PC-9 (cell line): ENCODE data around the gene DOLPP1. TPM values are rescaled to one million over a fixed set of nuclear protein-coding genes. Genes with fewer than 3 reads are reported as not detected.

Experiments used
- BruUV-seq: library from RNA; stranded (reverse); fragments of 400-500 nt; replicated peaks from 2 replicates; lab custom pipeline; 2021; lab: Mats Ljungman, UMichigan
- CTCF ChIA-PET: fragments of 300-600 bp; sonication (Branson Sonifier 250); formaldehyde crosslinking; loops from one replicate; lab custom pipeline; 2022; ENCODE audit warnings: antibody characterized with exemption; lab: Charles Lee
- POLR2A ChIA-PET: fragments of 300-600 bp; sonication (Branson Sonifier 250); formaldehyde crosslinking; loops from one replicate; lab custom pipeline; 2022; ENCODE audit warnings: antibody characterized with exemption; ENCODE audit not compliant: unreplicated experiment; lab: Charles Lee
- DNase-seq, 2 experiments: peaks; one replicate each; pipeline versions ENCODE4 v3.0.0 to v3.0.0-alpha.2; 2015 to 2022; ENCODE audit warnings: mixed read lengths in 1 of 2
- H2AFZ ChIP-seq: fragments of 200-600 bp; sonication (generic); 2 replicates; pipeline ENCODE4 v1.8.1; 2017; ENCODE audit warnings: antibody characterized with exemption
- H3F3A ChIP-seq: fragments of 200-600 bp; sonication (generic); 2 replicates; pipeline ENCODE4 v1.8.1; 2017; ENCODE audit warnings: antibody characterized with exemption, mild to moderate bottlenecking, low read depth; ENCODE audit not compliant: insufficient read depth
- H3K27ac ChIP-seq: fragments of 200-600 bp; sonication (generic); 2 replicates; pipeline ENCODE4 v1.6.1; 2016; ENCODE audit warnings: mixed run types
- H3K27me3 ChIP-seq: fragments of 200-600 bp; sonication (generic); 2 replicates; pipeline ENCODE4 v1.6.1; 2016; ENCODE audit warnings: low read depth, mixed run types; ENCODE audit not compliant: insufficient read depth
- H3K36me3 ChIP-seq: fragments of 200-600 bp; sonication (generic); 2 replicates; pipeline ENCODE4 v1.6.1; 2016; ENCODE audit warnings: low read depth, mixed run types
- H3K4me1 ChIP-seq: fragments of 200-600 bp; sonication (generic); replicated peaks from 2 replicates; pipeline ENCODE4 v1.6.1; 2016; ENCODE audit warnings: mixed run types; ENCODE audit not compliant: insufficient read depth
- H3K4me2 ChIP-seq: fragments of 200-600 bp; sonication (generic); 2 replicates; pipeline ENCODE4 v1.6.1; 2017; ENCODE audit warnings: mixed run types
- H3K4me3 ChIP-seq: fragments of 200-600 bp; sonication (generic); 2 replicates; pipeline ENCODE4 v1.6.1; 2016; ENCODE audit warnings: mixed run types
- H3K79me2 ChIP-seq: fragments of 200-600 bp; sonication (generic); 2 replicates; pipeline ENCODE4 v1.6.1; 2017; ENCODE audit warnings: low read depth, mixed run types
- H3K9me2 ChIP-seq: fragments of 200-600 bp; sonication (generic); 2 replicates; pipeline ENCODE4 v1.8.1; 2017; ENCODE audit warnings: mild to moderate bottlenecking; ENCODE audit not compliant: insufficient read depth
- H3K9me3 ChIP-seq: fragments of 200-600 bp; sonication (generic); 2 replicates; pipeline ENCODE4 v1.8.1; 2016; ENCODE audit warnings: low read depth; ENCODE audit not compliant: insufficient read depth
- H4K20me1 ChIP-seq: fragments of 200-600 bp; sonication (generic); 2 replicates; pipeline ENCODE4 v1.8.1; 2017; ENCODE audit not compliant: insufficient read depth
- CTCF ChIP-seq: fragments of 200-600 bp; sonication (generic); conservative IDR thresholded peaks from 2 replicates; pipeline ENCODE4 v1.6.1; 2017; ENCODE audit warnings: mixed run types, antibody characterized with exemption, mild to moderate bottlenecking, moderate library complexity
- EZH2 ChIP-seq: fragments of 200-600 bp; sonication (generic); IDR thresholded peaks from 2 replicates; pipeline ENCODE4 v1.8.0; 2017; ENCODE audit warnings: antibody characterized with exemption, low read depth
- intact Hi-C: fragments of 100-400 bp; cut with micrococcal nuclease; formaldehyde crosslinking; loops from one replicate; pipeline ENCODE4 v1.10.0; 2022; ENCODE audit not compliant: unreplicated experiment
- total RNA-seq: library from RNA; stranded (reverse); gene quantifications from 2 replicates; pipeline ENCODE4 v1.2.3, GENCODE V29; 2021

Gene DOLPP1
- total RNA-seq, 1 experiment from 2014 or later = 24.4 TPM

DNA sequence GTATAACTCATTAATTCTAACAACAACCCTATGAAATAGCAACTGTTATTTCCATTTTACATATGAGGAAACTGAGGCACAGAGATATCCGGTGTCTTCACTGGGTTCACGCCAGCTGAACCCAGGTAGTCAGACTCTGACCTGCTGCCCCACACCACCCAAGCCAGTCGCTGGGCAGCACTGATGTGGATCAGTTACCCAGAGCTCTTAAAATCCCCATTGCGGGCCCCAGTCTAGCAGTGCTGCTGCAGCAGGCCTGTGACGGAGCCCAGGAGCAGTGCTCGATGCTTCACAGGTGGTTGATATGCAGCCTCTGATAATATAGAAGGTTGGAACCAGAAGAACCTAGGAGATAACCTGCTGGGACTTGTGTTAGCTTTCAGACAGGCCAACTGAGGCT, 54.6 kb downstream of the DOLPP1 start:
- POLR2A ChIA-PET = no interaction called here
- intact Hi-C loops = no loop called here
- H3K36me3 ChIP-seq = no peaks in the 10 kb centered on the region

DNA sequence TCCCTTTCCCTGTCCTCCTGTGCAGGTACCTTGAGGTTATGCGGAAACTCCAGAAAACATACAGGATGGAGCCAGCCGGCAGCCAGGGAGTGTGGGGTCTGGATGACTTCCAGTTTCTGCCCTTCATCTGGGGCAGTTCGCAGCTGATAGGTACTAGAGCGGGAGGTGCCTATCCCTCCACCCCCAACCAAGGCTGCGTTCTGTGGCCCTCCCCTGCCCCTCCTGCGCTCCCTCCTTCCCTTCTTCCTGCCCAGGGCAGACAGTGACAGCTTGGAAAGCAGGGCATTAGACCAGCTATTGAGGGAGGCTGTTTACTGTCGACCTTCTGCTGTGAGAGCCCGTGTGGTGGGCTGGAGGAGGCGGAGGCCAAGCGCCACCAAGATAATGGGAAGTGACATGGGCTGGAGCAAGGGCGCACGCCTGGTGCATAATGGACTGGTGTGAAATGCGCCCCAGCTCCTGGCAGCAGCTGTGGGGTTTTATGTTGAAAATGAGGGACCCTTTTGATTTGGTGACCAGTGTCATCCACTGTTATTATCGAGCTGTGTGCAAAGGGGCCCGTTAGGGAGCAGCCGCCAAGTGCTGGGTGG, 55.6 kb downstream of the DOLPP1 start:
- Histone ChIP-seq H4K20me1 (no peaks in the 10 kb centered on the region), H3K79me2 (peaks cover 8% of the 10 kb centered on the region), H3K9me3 (no peaks in the 10 kb centered on the region), H3K27ac (no peak overlapping the region), H3K4me3 (no peak overlapping the region), H3K36me3 (no peaks in the 10 kb centered on the region), H3K4me2 (no peak overlapping the region), H2AFZ (no peak overlapping the region), H3K27me3 (no peaks in the 10 kb centered on the region), H3K4me1 (peaks cover 24% of the 10 kb centered on the region), H3F3A (peaks cover 15% of the 10 kb centered on the region; the same call in 1 of the 2 replicates), H3K9me2 (no peaks in the 10 kb centered on the region)
- TF ChIP-seq CTCF = no peak
- ChIA-PET CTCF (interaction anchor here (0.6 kb wide), 2 partner anchors 108 to 346 kb away, joined by 5 to 6 read pairs; no protein-coding TSS in a partner anchor), POLR2A (interaction anchor here (0.6 to 0.7 kb wide), 2 partner anchors 301 to 644 kb away, joined by 3 read pairs; no protein-coding TSS in a partner anchor)
- no TSS peak for BruUV-seq
- intact Hi-C loops = no loop called here
- no peak for DNase-seq

More for the DNA sequence above, 54.6 kb downstream of the DOLPP1 start:
- no peaks in the 10 kb centered on the region for H3K27me3 ChIP-seq
- no peaks in the 10 kb centered on the region for H4K20me1 ChIP-seq
- CTCF ChIA-PET = no interaction called here
- no peak for DNase-seq
- H3K9me2 ChIP-seq = no peaks in the 10 kb centered on the region
- no peak for TF ChIP-seq CTCF
- TF ChIP-seq EZH2 = no peak
- H3K4me3 ChIP-seq = no peak overlapping the region
- no peak overlapping the region for H3K4me2 ChIP-seq
- BruUV-seq = no TSS peak
- peaks cover 14% of the 10 kb centered on the region for H3K4me1 ChIP-seq
- H2AFZ ChIP-seq = no peak overlapping the region
- peaks cover 20% of the 10 kb centered on the region; the same call in 1 of the 2 replicates for H3F3A ChIP-seq
- no peaks in the 10 kb centered on the region for H3K9me3 ChIP-seq
- H3K27ac ChIP-seq = no peak overlapping the region
- H3K79me2 ChIP-seq = no peaks in the 10 kb centered on the region

DNA sequence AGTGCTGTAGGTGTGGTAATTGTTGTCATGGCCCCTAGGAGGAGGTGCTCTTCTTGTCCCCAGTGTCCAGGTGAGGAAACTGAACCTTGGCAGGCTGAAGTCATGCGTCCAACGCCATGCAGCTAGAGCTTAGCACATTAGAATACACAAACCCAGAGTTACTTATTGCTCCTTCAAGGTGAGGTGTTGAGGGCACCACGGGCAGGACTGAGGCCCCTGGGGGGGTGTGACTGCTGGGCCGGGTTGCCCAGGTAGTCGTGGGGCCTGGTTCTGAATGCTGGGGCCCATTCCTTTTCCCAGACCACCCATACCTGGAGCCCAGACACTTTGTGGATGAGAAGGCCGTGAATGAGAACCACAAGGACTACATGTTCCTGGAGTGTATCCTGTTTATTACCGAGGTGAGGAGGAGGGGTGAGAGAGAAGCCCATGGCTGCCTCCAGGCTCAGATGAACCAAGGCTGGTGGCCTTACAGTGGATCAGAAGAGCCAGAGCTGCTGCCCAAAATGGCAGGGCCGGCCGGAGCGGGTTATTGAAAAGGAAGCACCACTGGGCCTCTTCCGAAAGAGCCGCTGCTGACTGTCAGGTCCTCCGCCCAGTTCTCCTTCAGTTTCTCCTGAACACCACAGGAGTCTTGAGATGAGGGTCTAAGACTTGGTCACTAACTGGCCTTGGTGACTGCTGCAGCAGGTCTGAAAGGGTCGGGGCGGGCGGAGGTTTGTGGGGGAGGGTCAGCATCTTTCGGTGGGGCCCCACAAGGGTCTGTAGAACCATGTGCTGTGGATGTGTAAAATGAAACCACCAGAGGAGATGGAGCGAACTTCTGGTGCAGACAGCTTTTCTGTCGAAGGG, 56.6 kb downstream of the DOLPP1 start:
- H3K79me2 ChIP-seq = peaks cover 17% of the 10 kb centered on the region
- H3K9me2 ChIP-seq = no peaks in the 10 kb centered on the region
- no peaks in the 10 kb centered on the region for H3K36me3 ChIP-seq
- H4K20me1 ChIP-seq = no peaks in the 10 kb centered on the region
- H3K27me3 ChIP-seq = no peaks in the 10 kb centered on the region
- H3K4me2 ChIP-seq = no peak overlapping the region
- H3F3A ChIP-seq = peaks cover 18% of the 10 kb centered on the region; the same call in 1 of the 2 replicates
- no peak overlapping the region for H3K4me3 ChIP-seq
- ChIA-PET POLR2A (interaction anchor here (0.5 to 0.6 kb wide), 2 partner anchors 300 to 471 kb away, joined by 3 read pairs; no protein-coding TSS in a partner anchor), CTCF (interaction anchor here (0.6 to 2.7 kb wide), 3 partner anchors 345 to 486 kb away, joined by 3 to 10 read pairs (median 5); no protein-coding TSS in a partner anchor)
- H3K9me3 ChIP-seq = no peaks in the 10 kb centered on the region
- intact Hi-C loops = no loop called here
- peaks cover 34% of the 10 kb centered on the region for H3K4me1 ChIP-seq
- H3K27ac ChIP-seq = no peak overlapping the region
- no peak overlapping the region for H2AFZ ChIP-seq
- no TSS peak for BruUV-seq
- no peak for DNase-seq
- TF ChIP-seq EZH2 = no peak
- TF ChIP-seq CTCF = no peak
